Measurements from ENCODE around the gene LRRC14B.
"Not testable (repeated sequence)": the region's sequence is repeated elsewhere in the genome, so short reads cannot be mapped to it uniquely, and the experiment has no call there.

The LRRC14B gene

DNA sequence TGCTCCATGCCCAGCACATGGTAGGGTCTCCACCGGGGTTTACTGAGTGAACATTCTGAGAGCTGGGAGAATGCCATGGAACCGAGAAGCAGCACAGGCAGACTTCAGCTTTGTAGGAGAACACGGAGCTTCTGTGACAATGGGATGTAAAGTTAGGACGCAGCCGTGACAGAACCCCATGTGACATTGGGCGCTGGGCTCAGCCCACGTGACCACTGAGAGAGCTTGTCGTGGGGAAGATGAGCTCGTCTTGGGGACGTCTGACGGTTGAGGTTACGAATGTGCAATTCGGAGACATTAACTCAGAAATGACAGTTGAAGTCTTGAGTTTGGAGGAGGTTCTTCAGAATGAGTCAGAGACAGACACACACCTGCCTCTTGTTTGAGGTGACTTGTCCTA is 40.4 kb downstream of the LRRC14B start:
- no peaks in the 10 kb centered on the region for H3K4me1 ChIP-seq (ENCODE audit: control insufficient read depth, insufficient read depth, low read length)
- POLR2A ChIA-PET = interaction anchor here (1.6 to 2.4 kb wide), 2 partner anchors 13 to 40 kb away, joined by 4 to 7 read pairs; partner anchors contain the start of genes CCDC127, PDCD6 and SDHA
- no peaks in the 10 kb centered on the region for H3K9me3 ChIP-seq (ENCODE audit: control insufficient read depth, insufficient read depth, low read depth, low read length)
- no peak overlapping the region for H3K27ac ChIP-seq (ENCODE audit: extremely low read depth, low read depth, low read length)
- CTCF ChIA-PET = interaction anchor here (0.7 kb wide), 1 partner anchor 125 kb away, joined by 4 read pairs; no protein-coding TSS in a partner anchor
- H3K36me3 ChIP-seq (ENCODE audit: control insufficient read depth in 2 of 2, insufficient read depth in 1 of 2, low read length in 2 of 2) = peaks cover 48 to 85% of the 10 kb centered on the region in 2 experiments
- H3K4me3 ChIP-seq (ENCODE audit: low read depth, low read length) = no peak overlapping the region
- TF ChIP-seq ZNF623 (tag by site-specific recombination; IDR thresholded peaks at IDR 0.05) = no peak
- no peak for TF ChIP-seq ZNF146 (tag by site-specific recombination; IDR thresholded peaks at IDR 0.05)
- no peak for TF ChIP-seq ZNF335 (tag by site-specific recombination; conservative IDR thresholded peaks at IDR 0.05)
- TF ChIP-seq SP3 (tag by site-specific recombination; IDR thresholded peaks at IDR 0.05) = no peak
- no peak for TF ChIP-seq ZNF214 (tag by site-specific recombination; IDR thresholded peaks at IDR 0.05; ENCODE audit: borderline replicate concordance)
- TF ChIP-seq, protein P1, sequence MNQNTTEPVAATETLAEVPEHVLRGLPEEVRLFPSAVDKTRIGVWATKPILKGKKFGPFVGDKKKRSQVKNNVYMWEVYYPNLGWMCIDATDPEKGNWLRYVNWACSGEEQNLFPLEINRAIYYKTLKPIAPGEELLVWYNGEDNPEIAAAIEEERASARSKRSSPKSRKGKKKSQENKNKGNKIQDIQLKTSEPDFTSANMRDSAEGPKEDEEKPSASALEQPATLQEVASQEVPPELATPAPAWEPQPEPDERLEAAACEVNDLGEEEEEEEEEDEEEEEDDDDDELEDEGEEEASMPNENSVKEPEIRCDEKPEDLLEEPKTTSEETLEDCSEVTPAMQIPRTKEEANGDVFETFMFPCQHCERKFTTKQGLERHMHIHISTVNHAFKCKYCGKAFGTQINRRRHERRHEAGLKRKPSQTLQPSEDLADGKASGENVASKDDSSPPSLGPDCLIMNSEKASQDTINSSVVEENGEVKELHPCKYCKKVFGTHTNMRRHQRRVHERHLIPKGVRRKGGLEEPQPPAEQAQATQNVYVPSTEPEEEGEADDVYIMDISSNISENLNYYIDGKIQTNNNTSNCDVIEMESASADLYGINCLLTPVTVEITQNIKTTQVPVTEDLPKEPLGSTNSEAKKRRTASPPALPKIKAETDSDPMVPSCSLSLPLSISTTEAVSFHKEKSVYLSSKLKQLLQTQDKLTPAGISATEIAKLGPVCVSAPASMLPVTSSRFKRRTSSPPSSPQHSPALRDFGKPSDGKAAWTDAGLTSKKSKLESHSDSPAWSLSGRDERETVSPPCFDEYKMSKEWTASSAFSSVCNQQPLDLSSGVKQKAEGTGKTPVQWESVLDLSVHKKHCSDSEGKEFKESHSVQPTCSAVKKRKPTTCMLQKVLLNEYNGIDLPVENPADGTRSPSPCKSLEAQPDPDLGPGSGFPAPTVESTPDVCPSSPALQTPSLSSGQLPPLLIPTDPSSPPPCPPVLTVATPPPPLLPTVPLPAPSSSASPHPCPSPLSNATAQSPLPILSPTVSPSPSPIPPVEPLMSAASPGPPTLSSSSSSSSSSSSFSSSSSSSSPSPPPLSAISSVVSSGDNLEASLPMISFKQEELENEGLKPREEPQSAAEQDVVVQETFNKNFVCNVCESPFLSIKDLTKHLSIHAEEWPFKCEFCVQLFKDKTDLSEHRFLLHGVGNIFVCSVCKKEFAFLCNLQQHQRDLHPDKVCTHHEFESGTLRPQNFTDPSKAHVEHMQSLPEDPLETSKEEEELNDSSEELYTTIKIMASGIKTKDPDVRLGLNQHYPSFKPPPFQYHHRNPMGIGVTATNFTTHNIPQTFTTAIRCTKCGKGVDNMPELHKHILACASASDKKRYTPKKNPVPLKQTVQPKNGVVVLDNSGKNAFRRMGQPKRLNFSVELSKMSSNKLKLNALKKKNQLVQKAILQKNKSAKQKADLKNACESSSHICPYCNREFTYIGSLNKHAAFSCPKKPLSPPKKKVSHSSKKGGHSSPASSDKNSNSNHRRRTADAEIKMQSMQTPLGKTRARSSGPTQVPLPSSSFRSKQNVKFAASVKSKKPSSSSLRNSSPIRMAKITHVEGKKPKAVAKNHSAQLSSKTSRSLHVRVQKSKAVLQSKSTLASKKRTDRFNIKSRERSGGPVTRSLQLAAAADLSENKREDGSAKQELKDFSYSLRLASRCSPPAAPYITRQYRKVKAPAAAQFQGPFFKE (tag by site-specific recombination; IDR thresholded peaks at IDR 0.05; ENCODE audit: borderline replicate concordance) = no peak
- TF ChIP-seq, protein P2, sequence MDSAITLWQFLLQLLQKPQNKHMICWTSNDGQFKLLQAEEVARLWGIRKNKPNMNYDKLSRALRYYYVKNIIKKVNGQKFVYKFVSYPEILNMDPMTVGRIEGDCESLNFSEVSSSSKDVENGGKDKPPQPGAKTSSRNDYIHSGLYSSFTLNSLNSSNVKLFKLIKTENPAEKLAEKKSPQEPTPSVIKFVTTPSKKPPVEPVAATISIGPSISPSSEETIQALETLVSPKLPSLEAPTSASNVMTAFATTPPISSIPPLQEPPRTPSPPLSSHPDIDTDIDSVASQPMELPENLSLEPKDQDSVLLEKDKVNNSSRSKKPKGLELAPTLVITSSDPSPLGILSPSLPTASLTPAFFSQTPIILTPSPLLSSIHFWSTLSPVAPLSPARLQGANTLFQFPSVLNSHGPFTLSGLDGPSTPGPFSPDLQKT (IDR thresholded peaks at IDR 0.05; ENCODE audit: borderline replicate concordance, low read depth, low read length) = no peak
- TF ChIP-seq ZNF791 (tag by site-specific recombination; IDR thresholded peaks at IDR 0.05) = no peak
- TF ChIP-seq ZSCAN30 (tag by site-specific recombination; IDR thresholded peaks at IDR 0.05) = no peak
- TF ChIP-seq ZBTB8A (tag by site-specific recombination; IDR thresholded peaks at IDR 0.05) = no peak
- TF ChIP-seq ZNF239 (tag by site-specific recombination; IDR thresholded peaks at IDR 0.05) = no peak
- no peak for TF ChIP-seq ZNF140 (tag by site-specific recombination; IDR thresholded peaks at IDR 0.05)
- TF ChIP-seq ZNF670 (tag by site-specific recombination; IDR thresholded peaks at IDR 0.05; ENCODE audit: low read depth) = no peak
- TF ChIP-seq ZFP41 (tag by site-specific recombination; IDR thresholded peaks at IDR 0.05; ENCODE audit: borderline replicate concordance) = no peak
- no peak for TF ChIP-seq ZSCAN16 (tag by site-specific recombination; IDR thresholded peaks at IDR 0.05)
- no peak for TF ChIP-seq ZNF202 (tag by site-specific recombination; IDR thresholded peaks at IDR 0.05; ENCODE audit: borderline replicate concordance)

DNA sequence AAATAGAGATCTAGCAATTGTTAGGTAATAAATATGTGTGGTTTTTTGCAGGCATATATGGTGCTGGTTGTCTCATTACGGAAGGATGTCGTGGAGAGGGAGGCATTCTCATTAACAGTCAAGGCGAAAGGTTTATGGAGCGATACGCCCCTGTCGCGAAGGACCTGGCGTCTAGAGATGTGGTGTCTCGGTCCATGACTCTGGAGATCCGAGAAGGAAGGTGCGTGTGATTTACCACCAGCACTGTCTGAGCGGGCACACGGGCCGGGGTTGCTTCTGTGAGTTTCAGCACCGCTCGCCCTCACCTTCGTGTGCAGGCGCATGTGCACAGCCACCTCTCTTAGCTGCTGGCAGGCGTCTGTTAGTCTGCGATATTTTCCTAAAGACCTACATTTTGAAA is 42.1 kb downstream of the LRRC14B start:
- POLR2A ChIA-PET = interaction anchor here (2.4 kb wide), 1 partner anchor 15 kb away, joined by 7 read pairs; the partner anchor contains the start of genes CCDC127 and SDHA
- H3K36me3 ChIP-seq (ENCODE audit: control insufficient read depth in 2 of 2, insufficient read depth in 1 of 2, low read length in 2 of 2) = peaks cover 43 to 79% of the 10 kb centered on the region in 2 experiments
- H3K27ac ChIP-seq (ENCODE audit: extremely low read depth, low read depth, low read length); CTCF ChIA-PET; H3K4me3 ChIP-seq (ENCODE audit: low read depth, low read length); H3K4me1 ChIP-seq (ENCODE audit: control insufficient read depth, insufficient read depth, low read length); H3K9me3 ChIP-seq (ENCODE audit: control insufficient read depth, insufficient read depth, low read depth, low read length): not testable (repeated sequence)

DNA sequence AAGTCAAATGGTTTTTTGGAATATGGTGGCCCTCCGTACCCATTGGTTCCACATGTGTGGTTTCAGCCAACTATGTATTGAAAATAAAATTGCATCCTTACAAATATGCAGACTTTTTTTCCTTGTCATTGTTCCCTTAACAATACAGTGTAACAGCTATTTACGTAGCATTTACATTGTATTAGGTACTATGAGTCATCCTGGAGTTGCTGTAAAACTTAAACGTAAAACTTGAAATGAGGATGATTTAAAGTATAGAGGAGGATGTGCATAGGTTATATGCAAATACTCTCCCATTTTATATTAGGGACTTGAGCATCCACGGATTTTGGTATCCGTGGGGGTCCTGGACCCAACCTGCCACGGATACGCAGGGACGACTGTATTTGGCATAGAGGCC is 43.2 kb downstream of the LRRC14B start:
- Histone ChIP-seq H3K27ac (ENCODE audit: extremely low read depth, low read depth, low read length) (no peak overlapping the region), H3K36me3 (ENCODE audit: control insufficient read depth in 2 of 2, insufficient read depth in 1 of 2, low read length in 2 of 2) (peaks cover 37 to 75% of the 10 kb centered on the region in 2 experiments), H3K4me3 (ENCODE audit: low read depth, low read length) (no peak overlapping the region), H3K4me1 (ENCODE audit: control insufficient read depth, insufficient read depth, low read length) (no peaks in the 10 kb centered on the region), H3K9me3 (ENCODE audit: control insufficient read depth, insufficient read depth, low read depth, low read length) (no peaks in the 10 kb centered on the region)
- TF ChIP-seq KLF16 (tag by site-specific recombination; IDR thresholded peaks at IDR 0.05) = no peak
- TF ChIP-seq ZNF561 (tag by site-specific recombination; IDR thresholded peaks at IDR 0.05; ENCODE audit: borderline replicate concordance) = no peak
- TF ChIP-seq ZNF747 (tag by site-specific recombination; IDR thresholded peaks at IDR 0.05) = no peak
- no peak for TF ChIP-seq ZNF473 (tag by site-specific recombination; IDR thresholded peaks at IDR 0.05)
- TF ChIP-seq, protein P3, sequence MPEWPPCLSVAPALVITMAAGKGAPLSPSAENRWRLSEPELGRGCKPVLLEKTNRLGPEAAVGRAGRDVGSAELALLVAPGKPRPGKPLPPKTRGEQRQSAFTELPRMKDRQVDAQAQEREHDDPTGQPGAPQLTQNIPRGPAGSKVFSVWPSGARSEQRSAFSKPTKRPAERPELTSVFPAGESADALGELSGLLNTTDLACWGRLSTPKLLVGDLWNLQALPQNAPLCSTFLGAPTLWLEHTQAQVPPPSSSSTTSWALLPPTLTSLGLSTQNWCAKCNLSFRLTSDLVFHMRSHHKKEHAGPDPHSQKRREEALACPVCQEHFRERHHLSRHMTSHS (tag by site-specific recombination; IDR thresholded peaks at IDR 0.05) = no peak
- CTCF ChIA-PET = no interaction called here
- POLR2A ChIA-PET = no interaction called here

DNA sequence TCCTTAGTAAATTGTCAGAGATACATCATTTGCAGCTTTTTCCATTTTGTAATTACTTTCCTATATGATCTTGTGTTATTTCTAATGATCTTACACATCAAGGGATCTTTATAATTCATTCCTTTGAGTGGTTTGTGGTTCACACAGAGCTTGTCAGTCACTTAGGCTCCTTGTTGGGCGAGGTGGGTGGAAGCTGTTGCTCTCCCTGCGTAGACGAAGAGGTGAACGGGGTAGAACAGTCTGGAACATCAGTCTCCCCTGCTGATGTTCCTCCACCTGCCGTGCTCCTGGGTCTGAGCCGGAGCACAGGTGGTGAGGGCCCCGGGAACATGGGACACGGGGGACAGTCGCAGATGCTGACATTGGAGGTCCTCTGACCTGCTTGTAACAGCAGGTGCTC is 44.2 kb downstream of the LRRC14B start:
- H3K4me3 ChIP-seq (ENCODE audit: low read depth, low read length); POLR2A ChIA-PET; H3K9me3 ChIP-seq (ENCODE audit: control insufficient read depth, insufficient read depth, low read depth, low read length); H3K27ac ChIP-seq (ENCODE audit: extremely low read depth, low read depth, low read length); H3K4me1 ChIP-seq (ENCODE audit: control insufficient read depth, insufficient read depth, low read length): not testable (repeated sequence)
- peaks cover 38 to 79% of the 10 kb centered on the region in 2 experiments for H3K36me3 ChIP-seq (ENCODE audit: control insufficient read depth in 2 of 2, insufficient read depth in 1 of 2, low read length in 2 of 2)
- CTCF ChIA-PET = interaction anchor here (0.6 kb wide), 1 partner anchor 17 kb away, joined by 5 read pairs; the partner anchor contains the start of genes CCDC127 and SDHA
